VCaP (cell line): ENCODE measurements around the gene CAMTA1.
"Not testable (repeated sequence)": the region's sequence is repeated elsewhere in the genome, so short reads cannot be mapped to it uniquely, and the experiment has no call there.

Source experiments
- H3K27ac ChIP-seq: fragments of 450-650 bp; 2 replicates; pipeline ENCODE4 v1.5.1; 2017
- TF ChIP-seq, protein P1 (sequence below): fragments of 450-650 bp; conservative IDR thresholded peaks from 2 replicates; pipeline ENCODE4 v1.5.1; 2017; ENCODE audit warnings: mild to moderate bottlenecking, moderate library complexity

The CAMTA1 gene

DNA sequence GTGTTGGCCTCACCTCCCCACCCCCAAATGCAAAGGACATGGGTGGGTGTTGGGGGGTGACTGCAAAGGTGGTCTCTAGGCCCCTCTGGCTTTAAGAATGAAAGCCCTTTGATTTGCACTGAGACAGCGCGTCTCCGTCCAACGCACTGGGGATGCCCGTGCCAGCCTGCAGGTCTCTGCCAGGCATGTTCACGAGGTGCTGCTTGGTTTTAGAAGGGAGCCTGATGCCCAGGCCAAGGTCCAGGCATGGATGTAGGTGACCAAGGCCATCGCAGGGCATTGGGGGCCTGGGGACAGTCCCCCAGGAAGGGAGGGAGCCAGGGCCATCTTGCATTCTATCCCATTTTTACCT is 622.3 kb downstream of the CAMTA1 start:
- no peak overlapping the region for H3K27ac ChIP-seq
- TF ChIP-seq, protein P1, sequence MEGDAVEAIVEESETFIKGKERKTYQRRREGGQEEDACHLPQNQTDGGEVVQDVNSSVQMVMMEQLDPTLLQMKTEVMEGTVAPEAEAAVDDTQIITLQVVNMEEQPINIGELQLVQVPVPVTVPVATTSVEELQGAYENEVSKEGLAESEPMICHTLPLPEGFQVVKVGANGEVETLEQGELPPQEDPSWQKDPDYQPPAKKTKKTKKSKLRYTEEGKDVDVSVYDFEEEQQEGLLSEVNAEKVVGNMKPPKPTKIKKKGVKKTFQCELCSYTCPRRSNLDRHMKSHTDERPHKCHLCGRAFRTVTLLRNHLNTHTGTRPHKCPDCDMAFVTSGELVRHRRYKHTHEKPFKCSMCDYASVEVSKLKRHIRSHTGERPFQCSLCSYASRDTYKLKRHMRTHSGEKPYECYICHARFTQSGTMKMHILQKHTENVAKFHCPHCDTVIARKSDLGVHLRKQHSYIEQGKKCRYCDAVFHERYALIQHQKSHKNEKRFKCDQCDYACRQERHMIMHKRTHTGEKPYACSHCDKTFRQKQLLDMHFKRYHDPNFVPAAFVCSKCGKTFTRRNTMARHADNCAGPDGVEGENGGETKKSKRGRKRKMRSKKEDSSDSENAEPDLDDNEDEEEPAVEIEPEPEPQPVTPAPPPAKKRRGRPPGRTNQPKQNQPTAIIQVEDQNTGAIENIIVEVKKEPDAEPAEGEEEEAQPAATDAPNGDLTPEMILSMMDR, result no peak

DNA sequence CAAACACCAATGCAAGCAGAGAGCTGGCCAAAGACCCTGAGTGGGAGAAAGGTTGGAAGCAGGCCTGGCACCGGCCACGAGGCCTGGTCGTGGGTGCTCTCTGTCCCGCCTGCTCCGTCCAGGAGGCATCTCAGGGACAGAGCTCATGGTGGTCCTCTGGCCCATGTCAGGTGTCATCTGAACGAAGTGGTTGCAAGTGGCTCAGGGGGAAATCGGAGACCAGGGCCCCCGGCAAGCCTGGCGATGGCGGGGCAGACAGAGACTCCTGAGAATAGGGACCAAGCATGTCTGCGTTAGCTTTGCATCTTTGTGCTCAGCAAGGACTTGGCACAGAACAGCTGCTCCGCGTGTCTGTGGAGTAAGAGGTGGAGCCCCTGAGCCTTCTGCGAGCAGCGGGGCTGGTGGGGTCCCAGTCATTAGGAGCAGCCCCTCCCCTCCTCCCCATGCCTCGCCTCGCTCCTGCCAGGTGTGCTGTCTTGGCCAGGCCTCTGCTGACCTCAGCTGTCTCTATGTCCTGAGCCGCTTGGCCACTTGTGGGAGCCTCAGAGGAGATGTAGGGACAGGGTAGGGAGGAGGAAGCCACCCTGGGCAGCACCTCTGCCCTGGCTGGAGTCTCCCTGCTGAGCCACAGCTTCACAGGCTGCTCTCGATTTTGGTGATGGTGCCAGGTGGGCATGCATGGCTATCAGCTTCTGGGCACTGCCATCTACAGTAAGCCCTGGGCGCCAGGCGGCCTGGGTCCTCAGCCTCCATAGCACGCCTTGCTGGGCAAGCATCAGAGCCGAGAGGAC is 622.9 kb downstream of the CAMTA1 start:
- TF ChIP-seq, protein P1, result no peak
- H3K27ac ChIP-seq, result no peak overlapping the region

DNA sequence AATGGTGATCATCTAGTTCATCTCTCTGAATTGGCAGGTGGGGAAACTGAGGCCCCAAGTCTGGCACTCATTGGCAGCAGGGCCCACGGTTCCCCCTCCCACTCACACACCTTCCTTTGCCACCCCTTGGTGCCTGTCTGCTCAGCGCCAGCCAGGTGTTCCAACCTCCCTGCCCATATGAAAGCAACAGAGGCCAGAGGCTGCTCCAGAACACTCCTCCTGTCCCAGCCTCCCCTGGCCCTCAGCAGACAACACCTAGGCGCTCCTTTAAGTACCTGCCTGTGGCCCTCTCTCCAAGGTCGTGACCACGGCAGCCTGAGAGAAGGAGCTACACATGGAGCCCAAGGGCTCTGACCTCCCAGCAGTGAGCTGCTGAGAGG is 623.5 kb downstream of the CAMTA1 start:
- TF ChIP-seq, protein P1, result no peak
- H3K27ac ChIP-seq, result no peak overlapping the region

DNA sequence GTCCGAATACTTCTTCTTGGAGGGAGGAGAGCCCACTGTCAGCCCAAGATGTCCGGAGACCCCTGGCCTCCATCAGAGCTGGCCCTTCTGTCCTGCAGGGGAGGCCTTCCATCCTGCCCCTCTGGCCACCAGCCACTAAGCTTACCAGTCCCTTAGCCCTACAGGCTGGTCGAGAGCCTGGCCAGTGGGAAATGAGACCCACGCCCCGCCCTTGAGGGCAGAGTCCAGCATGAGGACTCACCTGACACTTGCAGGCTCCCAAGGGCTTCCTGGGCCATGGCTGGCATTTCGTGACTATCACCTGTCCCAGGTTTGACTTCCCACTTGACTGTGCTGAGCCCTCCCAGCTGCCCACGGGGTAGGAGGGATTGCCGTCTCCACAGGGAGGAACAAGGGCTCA is 624.0 kb downstream of the CAMTA1 start:
- TF ChIP-seq, protein P1, result no peak
- H3K27ac ChIP-seq, result no peak overlapping the region

DNA sequence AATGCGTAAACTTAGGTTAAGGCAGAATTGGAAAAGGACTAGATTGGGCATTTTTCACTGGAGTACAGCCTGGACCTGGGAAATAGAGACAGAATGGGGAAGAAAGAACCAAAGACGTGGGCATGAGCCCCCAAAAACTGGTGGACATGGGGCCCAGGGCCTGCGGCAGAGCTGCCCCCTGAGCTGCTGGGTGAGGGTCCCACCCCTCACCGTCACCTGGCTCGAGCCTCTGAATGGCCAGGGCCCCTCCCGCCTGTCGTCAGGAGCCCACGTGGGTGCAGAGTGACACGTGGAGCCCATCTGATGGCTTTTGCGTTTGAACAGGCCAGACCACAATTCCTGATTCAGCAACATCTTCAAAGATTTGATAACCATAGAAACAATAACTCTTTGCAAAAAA is 624.9 kb downstream of the CAMTA1 start:
- no peak overlapping the region for H3K27ac ChIP-seq
- TF ChIP-seq, protein P1, result no peak

DNA sequence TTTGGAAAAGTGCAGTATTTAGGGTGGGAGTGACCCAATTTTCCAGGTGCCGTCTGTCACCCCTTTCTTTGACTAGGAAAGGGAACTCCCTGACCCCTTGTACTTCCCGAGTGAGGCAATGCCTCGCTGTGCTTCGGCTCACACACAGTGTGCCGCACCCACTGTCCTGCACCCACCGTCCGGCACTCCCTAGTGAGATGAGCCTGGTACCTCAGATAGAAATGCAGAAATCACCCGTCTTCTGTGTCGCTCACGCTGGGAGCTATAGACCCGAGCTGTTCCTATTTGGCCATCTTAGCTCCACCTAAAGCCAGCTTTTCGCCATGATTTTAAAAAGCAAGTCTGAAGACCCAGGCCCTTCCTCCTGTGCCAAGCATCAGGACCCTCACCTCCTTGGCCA is 632.4 kb downstream of the CAMTA1 start:
- not testable (repeated sequence) for H3K27ac ChIP-seq

- TF ChIP-seq, protein P1, result no peak
- H3K27ac ChIP-seq, result no peak overlapping the region
Measured at GRCh38 chr1:7418442-7419080, 633.3 kb downstream of the CAMTA1 start.

DNA sequence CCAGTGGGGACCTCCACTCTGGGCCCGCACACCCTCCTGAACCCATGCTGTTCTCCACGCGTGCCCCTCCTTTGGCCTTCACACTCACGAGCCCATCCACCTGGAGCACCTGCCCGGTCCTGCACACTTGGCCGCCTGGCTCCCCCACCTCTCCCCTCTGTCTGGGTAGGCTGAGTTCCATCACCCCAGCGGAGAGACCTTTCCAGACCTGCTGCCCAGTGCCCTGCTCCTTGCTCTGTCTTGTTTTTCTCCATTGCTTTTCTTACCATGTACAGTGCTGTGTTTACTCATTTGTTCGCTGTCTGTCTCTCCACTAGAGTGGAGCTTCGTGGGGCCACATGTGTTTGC is 634.8 kb downstream of the CAMTA1 start:
- TF ChIP-seq, protein P1, result no peak
- H3K27ac ChIP-seq, result no peak overlapping the region
